WTC11 (cell line): ENCODE data around the gene CIDEB. TPM values are rescaled to one million over a fixed set of nuclear protein-coding genes. Genes with fewer than 3 reads are reported as not detected.

ENCODE experiments used
- ATAC-seq: fragments of 200-7000 bp; cut with Tn5 transposase; 2 replicates; pipeline ENCODE4 v1.10.0; 2021; ENCODE audit warnings: mild to moderate bottlenecking, moderate library complexity
- CTCF ChIA-PET: fragments of 300-600 bp; sonication (Branson Sonifier 250); formaldehyde crosslinking; loops from one replicate; lab custom pipeline; 2021; ENCODE audit warnings: antibody characterized with exemption; lab: Charles Lee
- POLR2A ChIA-PET: fragments of 350-600 bp; sonication (Branson Sonifier 250); formaldehyde crosslinking; loops from one replicate; lab custom pipeline; 2021; ENCODE audit warnings: antibody characterized with exemption; lab: Charles Lee
- DNase-seq: peaks from one replicate; pipeline ENCODE4 v3.0.0; 2021; ENCODE audit warnings: low spot score
- H3K27ac Mint-ChIP-seq: 2 replicates; pipeline ENCODE4 v1.8.0; 2021; ENCODE audit warnings: mixed read lengths
- H3K27me3 Mint-ChIP-seq: 2 replicates; pipeline ENCODE4 v1.8.0; 2021; ENCODE audit warnings: low read depth, mild to moderate bottlenecking, moderate library complexity, mixed read lengths
- H3K36me3 Mint-ChIP-seq: 2 replicates; pipeline ENCODE4 v1.8.0; 2021; ENCODE audit warnings: mixed read lengths
- H3K4me1 Mint-ChIP-seq: 2 replicates; pipeline ENCODE4 v1.8.0; 2022; ENCODE audit warnings: mixed read lengths
- H3K4me3 Mint-ChIP-seq: 2 replicates; pipeline ENCODE4 v1.8.0; 2021; ENCODE audit warnings: mild to moderate bottlenecking, moderate library complexity, mixed read lengths
- H3K9me3 Mint-ChIP-seq: 2 replicates; pipeline ENCODE4 v1.8.0; 2021; ENCODE audit warnings: mixed read lengths
- ARID4B ChIP-seq: sonication (generic); formaldehyde crosslinking; IDR thresholded peaks from 2 replicates; pipeline ENCODE4 v1.8.0; 2023; ENCODE audit warnings: missing genetic modification reagents, mild to moderate bottlenecking, borderline replicate concordance
- ELF4 ChIP-seq: sonication (generic); formaldehyde crosslinking; IDR thresholded peaks from 2 replicates; pipeline ENCODE4 v1.8.1; 2022; ENCODE audit warnings: low read depth, mild to moderate bottlenecking, moderate library complexity, missing genetic modification reagents
- HMGA2 ChIP-seq: fragments of 250-450 bp; sonication (Bioruptor Pico); IDR thresholded peaks from 2 replicates; pipeline ENCODE4 v1.4.0; 2021; ENCODE audit warnings: mild to moderate bottlenecking, moderate library complexity
- HMGXB4 ChIP-seq: sonication (generic); formaldehyde crosslinking; IDR thresholded peaks from 2 replicates; pipeline ENCODE4 v1.8.1; 2023; ENCODE audit warnings: mild to moderate bottlenecking, moderate library complexity, missing genetic modification reagents
- IRF2 ChIP-seq: sonication (generic); formaldehyde crosslinking; IDR thresholded peaks from 2 replicates; pipeline ENCODE4 v1.8.0; 2022; ENCODE audit warnings: low read depth, missing genetic modification reagents, borderline replicate concordance
- JUN ChIP-seq: sonication (generic); formaldehyde crosslinking; IDR thresholded peaks from 2 replicates; pipeline ENCODE4 v1.8.0; 2023; ENCODE audit warnings: mild to moderate bottlenecking, missing genetic modification reagents
- MLX ChIP-seq: sonication (generic); formaldehyde crosslinking; IDR thresholded peaks from 2 replicates; pipeline ENCODE4 v1.8.1; 2023; ENCODE audit warnings: mild to moderate bottlenecking, missing genetic modification reagents, moderate library complexity
- MYBL2 ChIP-seq: sonication (generic); formaldehyde crosslinking; IDR thresholded peaks from 2 replicates; pipeline ENCODE4 v1.8.1; 2023; ENCODE audit warnings: mild to moderate bottlenecking, moderate library complexity, missing genetic modification reagents
- NFYB ChIP-seq: sonication (generic); formaldehyde crosslinking; conservative IDR thresholded peaks from 2 replicates; pipeline ENCODE4 v1.8.0; 2022; ENCODE audit warnings: low read depth, missing genetic modification reagents
- NR2C2 ChIP-seq: sonication (generic); formaldehyde crosslinking; IDR thresholded peaks from 2 replicates; pipeline ENCODE4 v1.8.0; 2022; ENCODE audit warnings: mild to moderate bottlenecking, missing genetic modification reagents
- PRRX2 ChIP-seq: fragments of 250-450 bp; sonication (Bioruptor Pico); IDR thresholded peaks from 2 replicates; pipeline ENCODE4 v1.8.0; 2021; ENCODE audit warnings: mild to moderate bottlenecking
- SOX15 ChIP-seq: fragments of 250-450 bp; sonication (Bioruptor Pico); IDR thresholded peaks from 2 replicates; pipeline ENCODE4 v1.9.0; 2021; ENCODE audit warnings: mild to moderate bottlenecking
- SP1 ChIP-seq: sonication (generic); formaldehyde crosslinking; conservative IDR thresholded peaks from 2 replicates; pipeline ENCODE4 v1.8.1; 2022; ENCODE audit warnings: missing genetic modification reagents
- STAT6 ChIP-seq: sonication (generic); formaldehyde crosslinking; conservative IDR thresholded peaks from 2 replicates; pipeline ENCODE4 v1.8.1; 2023; ENCODE audit warnings: mild to moderate bottlenecking, low read depth, missing genetic modification reagents, moderate library complexity
- TP53 ChIP-seq: sonication (generic); formaldehyde crosslinking; IDR thresholded peaks from 2 replicates; pipeline ENCODE4 v1.8.1; 2023; ENCODE audit warnings: mild to moderate bottlenecking, missing genetic modification reagents
- USF2 ChIP-seq: sonication (generic); formaldehyde crosslinking; IDR thresholded peaks from 2 replicates; pipeline ENCODE4 v1.8.1; 2023; ENCODE audit warnings: mild to moderate bottlenecking, missing genetic modification reagents, moderate library complexity
- ZNF138 ChIP-seq: sonication (generic); formaldehyde crosslinking; conservative IDR thresholded peaks from 2 replicates; pipeline ENCODE4 v1.8.1; 2022; ENCODE audit warnings: mild to moderate bottlenecking, moderate library complexity, missing genetic modification reagents
- ZNF423 ChIP-seq: fragments of 250-450 bp; sonication (Bioruptor Pico); IDR thresholded peaks from 2 replicates; pipeline ENCODE4 v2.1.2; 2022; ENCODE audit warnings: mild to moderate bottlenecking, moderate library complexity
- total RNA-seq: library from RNA; stranded (reverse); gene quantifications from 3 replicates; pipeline ENCODE4 v1.2.3, GENCODE V29; 2021

CIDEB gene
- total RNA-seq, 1 experiment from 2014 or later: 4.7 TPM

- no peaks in the 10 kb centered on the region for H3K36me3 Mint-ChIP-seq
- H3K27me3 Mint-ChIP-seq: peaks cover 88% of the 10 kb centered on the region
- ChIA-PET CTCF (interaction anchor here (0.9 to 4.0 kb wide), 5 partner anchors 14 to 90 kb away, joined by 3 to 43 read pairs (median 8); partner anchors contain the start of gene ADCY4), POLR2A (no interaction called here)
- ATAC-seq: no peak
- TF ChIP-seq ZNF423 (CRISPR knock-in tag) (no peak), STAT6 (no peak), NFYB (CRISPR knock-in tag) (no peak)
- H3K4me3 Mint-ChIP-seq: no peak overlapping the region
- H3K4me1 Mint-ChIP-seq: no peaks in the 10 kb centered on the region
- no peak for DNase-seq
- no peaks in the 10 kb centered on the region for H3K9me3 Mint-ChIP-seq
- no peak overlapping the region for H3K27ac Mint-ChIP-seq
Measured at GRCh38 chr14:24347134-24347533, 39.4 kb upstream of the CIDEB start.

- no peak for DNase-seq
- ChIA-PET POLR2A (no interaction called here), CTCF (interaction anchor here (1.1 to 4.0 kb wide), 4 partner anchors 10 to 93 kb away, joined by 3 to 43 read pairs (median 10); partner anchors contain the start of gene ADCY4)
- ATAC-seq: no peak
- H3K27ac Mint-ChIP-seq: no peak overlapping the region
- H3K27me3 Mint-ChIP-seq: peaks cover 88% of the 10 kb centered on the region
- TF ChIP-seq HMGA2 (CRISPR knock-in tag) (no peak), IRF2 (no peak), MYBL2 (no peak), SOX15 (CRISPR knock-in tag) (no peak), USF2 (CRISPR knock-in tag) (no peak), ZNF423 (CRISPR knock-in tag) (no peak), ARID4B (CRISPR knock-in tag) (no peak), MLX (CRISPR knock-in tag) (no peak), ZNF138 (CRISPR knock-in tag) (no peak), JUN (CRISPR knock-in tag) (no peak), ELF4 (CRISPR knock-in tag) (no peak), HMGXB4 (CRISPR knock-in tag) (no peak), NR2C2 (CRISPR knock-in tag) (no peak), TP53 (CRISPR knock-in tag) (no peak), PRRX2 (CRISPR knock-in tag) (no peak), SP1 (CRISPR knock-in tag) (no peak)
- TF ChIP-seq, all 79 proteins: peak for 0
- H3K4me3 Mint-ChIP-seq: no peak overlapping the region
- H3K9me3 Mint-ChIP-seq: no peaks in the 10 kb centered on the region
- H3K36me3 Mint-ChIP-seq: no peaks in the 10 kb centered on the region
- H3K4me1 Mint-ChIP-seq: 0 out of 2 replicates have a peak, but pooled peaks cover 3% of the 10 kb centered on the region
Measured at GRCh38 chr14:24343795-24344660, 36.3 kb upstream of the CIDEB start.
